Bronchial epithelial cell (primary cell): ENCODE results near the gene SLC35E2B. TPM values are rescaled to one million over a fixed set of nuclear protein-coding genes. Genes with fewer than 3 reads are reported as not detected.
A peak's percentile ranks its signal among the peaks of the same experiment; 100 is the strongest.
"Not testable (repeated sequence)": the region's sequence is repeated elsewhere in the genome, so short reads cannot be mapped to it uniquely, and the experiment has no call there.

ENCODE experiments used
- DNase-seq: peaks from one replicate; pipeline ENCODE4 v3.0.0-alpha.2; 2010; ENCODE audit warnings: low read depth
- FAIRE-seq: peaks from 2 replicates; lab custom pipeline; 2011; peaks lifted over from hg19 to GRCh38; lab: Jason Lieb, UNC
- H3K27me3 ChIP-seq: 2 replicates; pipeline ENCODE4 v1.5.1; 2011; ENCODE audit warnings: low read length; ENCODE audit not compliant: control insufficient read depth, insufficient read depth
- H3K36me3 ChIP-seq: 2 replicates; pipeline ENCODE4 v1.5.1; 2011; ENCODE audit warnings: low read length; ENCODE audit not compliant: control insufficient read depth, insufficient read depth
- H3K4me3 ChIP-seq: 2 replicates; pipeline ENCODE4 v1.5.1; 2011; ENCODE audit warnings: mild to moderate bottlenecking, low read depth, low read length, control low read depth
- total RNA-seq: library from RNA; depleted of rRNA; stranded (reverse); fragments of >200 nt; gene quantifications from 2 replicates; pipeline ENCODE4 v1.2.1, GENCODE V29; 2014
- TF ChIP-seq, protein P1 (sequence below): IDR thresholded peaks from 2 replicates; pipeline ENCODE4 v1.5.1; 2011; ENCODE audit warnings: mild to moderate bottlenecking, moderate library complexity, low read length, control low read depth, inconsistent platforms; ENCODE audit not compliant: insufficient read depth, severe bottlenecking

SLC35E2B gene
- 14.0 and 17.0 TPM in 2 replicates for total RNA-seq

DNA sequence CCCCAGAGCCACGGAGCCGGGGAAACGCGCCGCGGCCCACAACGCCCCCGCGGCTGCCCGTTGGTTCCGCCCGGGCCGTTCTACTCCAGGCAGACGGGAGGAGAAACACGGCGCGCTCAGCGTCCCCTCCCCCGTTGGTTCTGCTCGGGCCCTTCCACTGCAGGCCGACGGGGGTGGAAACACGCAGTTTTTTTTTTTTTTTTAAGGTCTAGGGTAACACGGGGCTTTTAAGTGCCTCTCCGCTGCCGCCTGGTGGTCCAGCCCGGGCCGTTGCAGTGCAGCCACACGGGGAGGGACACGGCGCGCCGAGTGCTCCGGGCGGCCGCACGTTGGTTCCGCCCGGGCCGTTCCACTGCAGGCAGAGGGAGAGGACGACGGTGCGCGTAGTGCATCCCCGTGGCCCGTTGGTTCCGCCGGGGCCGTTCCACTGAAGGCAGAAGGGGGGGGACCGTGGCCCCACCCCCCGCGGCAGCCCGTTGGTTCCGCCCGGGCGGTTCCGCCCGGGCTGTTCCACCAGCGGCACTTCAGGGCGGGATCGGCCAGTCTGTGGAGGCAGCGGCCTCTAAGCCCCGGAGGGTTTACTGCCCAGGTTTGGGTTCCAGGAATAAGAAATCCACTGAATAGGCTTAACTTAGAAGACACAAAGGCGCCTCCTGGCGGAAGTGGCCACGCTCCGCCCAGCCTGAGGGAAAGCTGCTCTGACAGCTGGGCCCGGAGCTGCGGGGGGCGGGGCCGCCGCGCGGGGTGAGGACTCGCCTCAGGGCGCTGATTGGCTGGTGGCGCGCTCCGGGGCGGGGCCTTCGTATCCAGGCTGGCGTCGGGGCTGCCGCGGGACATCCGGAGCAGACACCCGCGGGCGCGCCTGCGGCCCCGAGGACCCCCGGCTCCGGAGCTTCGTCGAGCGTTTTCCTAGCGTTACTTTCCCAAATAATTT is at the start of gene SLC35E2B:
TSS of gene SLC35E2B (minus strand) at position 82 of the 934 bp plus-strand sequence. CDS start 16,096 bp downstream, outside the sequence.
- peak; percentile 50 for DNase-seq
- not testable (repeated sequence) for FAIRE-seq, H3K27me3 ChIP-seq, H3K36me3 ChIP-seq
- H3K4me3 ChIP-seq: peak within 1 kb of the TSS; percentile 58
- TF ChIP-seq, protein P1, sequence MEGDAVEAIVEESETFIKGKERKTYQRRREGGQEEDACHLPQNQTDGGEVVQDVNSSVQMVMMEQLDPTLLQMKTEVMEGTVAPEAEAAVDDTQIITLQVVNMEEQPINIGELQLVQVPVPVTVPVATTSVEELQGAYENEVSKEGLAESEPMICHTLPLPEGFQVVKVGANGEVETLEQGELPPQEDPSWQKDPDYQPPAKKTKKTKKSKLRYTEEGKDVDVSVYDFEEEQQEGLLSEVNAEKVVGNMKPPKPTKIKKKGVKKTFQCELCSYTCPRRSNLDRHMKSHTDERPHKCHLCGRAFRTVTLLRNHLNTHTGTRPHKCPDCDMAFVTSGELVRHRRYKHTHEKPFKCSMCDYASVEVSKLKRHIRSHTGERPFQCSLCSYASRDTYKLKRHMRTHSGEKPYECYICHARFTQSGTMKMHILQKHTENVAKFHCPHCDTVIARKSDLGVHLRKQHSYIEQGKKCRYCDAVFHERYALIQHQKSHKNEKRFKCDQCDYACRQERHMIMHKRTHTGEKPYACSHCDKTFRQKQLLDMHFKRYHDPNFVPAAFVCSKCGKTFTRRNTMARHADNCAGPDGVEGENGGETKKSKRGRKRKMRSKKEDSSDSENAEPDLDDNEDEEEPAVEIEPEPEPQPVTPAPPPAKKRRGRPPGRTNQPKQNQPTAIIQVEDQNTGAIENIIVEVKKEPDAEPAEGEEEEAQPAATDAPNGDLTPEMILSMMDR: peak; percentile 5

DNA sequence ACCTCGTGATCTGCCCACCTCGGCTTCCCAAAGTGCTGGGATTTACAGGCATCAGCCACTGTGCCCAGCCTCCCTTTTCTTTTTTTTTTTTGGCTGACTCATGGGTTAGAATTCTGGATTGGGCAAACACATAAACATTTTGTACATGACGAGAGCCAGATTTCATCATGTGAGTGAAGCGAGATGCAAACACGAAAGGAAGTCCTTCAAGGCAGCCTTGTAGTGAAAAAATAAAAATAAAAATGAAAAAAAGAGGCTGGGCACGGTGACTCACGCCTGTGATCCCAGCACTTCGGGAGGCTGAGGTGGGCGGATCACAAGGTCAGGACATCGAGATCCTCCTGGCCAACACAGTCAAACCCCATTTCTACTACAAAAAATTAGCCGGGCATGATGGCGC is 48.4 kb upstream of the SLC35E2B start:
- DNase-seq: peak; percentile 94
- H3K27me3 ChIP-seq, FAIRE-seq, H3K36me3 ChIP-seq, H3K4me3 ChIP-seq: not testable (repeated sequence)

GRCh38 chr1:1738799-1739337 is 46.3 kb upstream of the SLC35E2B start:
- H3K36me3 ChIP-seq, H3K4me3 ChIP-seq, DNase-seq, H3K27me3 ChIP-seq: not testable (repeated sequence)
- FAIRE-seq: peak; percentile 81

GRCh38 chr1:1737675-1738590 is 45.3 kb upstream of the SLC35E2B start:
- H3K27me3 ChIP-seq, H3K4me3 ChIP-seq, H3K36me3 ChIP-seq, FAIRE-seq, DNase-seq: not testable (repeated sequence)

DNA sequence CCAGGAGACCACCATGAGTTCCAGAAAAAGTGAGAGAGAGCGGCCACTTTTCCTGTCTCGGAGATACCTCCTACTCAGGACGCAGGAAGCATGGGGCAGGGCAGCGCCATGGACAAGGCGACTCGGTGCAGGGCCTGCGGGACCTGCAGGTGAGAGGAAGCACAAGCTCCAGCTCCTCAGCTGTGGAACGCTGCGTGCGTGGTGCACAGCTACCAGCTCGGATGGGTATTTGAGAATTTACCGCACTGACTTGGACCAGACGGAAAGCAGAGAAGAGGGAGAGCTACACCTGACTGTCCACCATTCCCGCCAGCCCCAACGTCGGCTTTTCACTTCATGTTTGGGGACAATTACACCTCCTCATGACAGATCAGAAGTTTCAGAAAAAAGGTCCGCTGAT is 39.8 kb upstream of the SLC35E2B start:
- Histone ChIP-seq H3K27me3 (no peaks in the 10 kb centered on the region), H3K4me3 (no peak overlapping the region), H3K36me3 (peaks cover 6% of the 10 kb centered on the region)
- no peak for DNase-seq
- FAIRE-seq: no peak
- TF ChIP-seq, protein P1: no peak

DNA sequence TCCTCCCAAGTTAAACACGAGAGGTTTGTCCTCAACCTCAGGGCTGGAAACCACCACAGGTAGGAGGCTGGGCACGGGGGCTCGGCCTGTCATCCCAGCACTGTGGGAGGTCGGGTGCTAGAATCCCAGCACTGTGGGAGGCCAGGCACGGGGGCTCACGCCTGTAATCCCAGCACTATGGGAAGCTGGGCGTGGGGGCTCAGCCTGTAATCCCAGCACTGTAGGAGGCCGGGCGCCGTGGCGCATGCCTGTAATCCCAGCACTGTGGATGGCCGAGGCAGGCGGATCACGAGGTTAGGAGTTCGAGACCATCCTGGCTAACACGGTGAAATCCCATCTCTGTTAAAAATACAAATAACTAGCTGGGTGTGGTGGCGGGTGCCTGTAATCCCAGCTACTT is 38.3 kb upstream of the SLC35E2B start:
- Histone ChIP-seq H3K4me3 (no peak overlapping the region), H3K36me3 (peaks cover 6% of the 10 kb centered on the region), H3K27me3 (no peaks in the 10 kb centered on the region)
- FAIRE-seq (no peak), DNase-seq (no peak)
- TF ChIP-seq, protein P1: no peak

DNA sequence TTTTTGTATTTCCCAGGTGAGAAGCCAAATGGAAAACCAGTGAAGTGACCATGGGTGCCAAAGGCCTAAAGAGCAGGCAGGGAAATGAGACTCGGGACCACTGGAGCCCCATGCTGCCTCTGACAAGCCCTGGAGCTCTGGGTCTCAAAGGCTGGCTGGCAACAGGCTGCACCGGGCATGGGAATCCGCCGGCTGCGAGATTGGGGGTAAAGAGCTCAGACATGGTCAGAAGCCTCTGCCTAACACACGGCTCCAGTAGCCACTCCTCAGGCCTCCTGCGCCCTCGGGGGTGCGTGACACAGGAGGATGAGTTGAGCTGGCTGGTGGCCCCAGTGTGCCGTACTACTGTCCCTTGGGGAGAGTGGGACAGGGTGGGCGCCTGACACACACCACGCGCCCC is 37.6 kb upstream of the SLC35E2B start:
- H3K4me3 ChIP-seq, H3K36me3 ChIP-seq, H3K27me3 ChIP-seq, DNase-seq, FAIRE-seq: not testable (repeated sequence)

DNA sequence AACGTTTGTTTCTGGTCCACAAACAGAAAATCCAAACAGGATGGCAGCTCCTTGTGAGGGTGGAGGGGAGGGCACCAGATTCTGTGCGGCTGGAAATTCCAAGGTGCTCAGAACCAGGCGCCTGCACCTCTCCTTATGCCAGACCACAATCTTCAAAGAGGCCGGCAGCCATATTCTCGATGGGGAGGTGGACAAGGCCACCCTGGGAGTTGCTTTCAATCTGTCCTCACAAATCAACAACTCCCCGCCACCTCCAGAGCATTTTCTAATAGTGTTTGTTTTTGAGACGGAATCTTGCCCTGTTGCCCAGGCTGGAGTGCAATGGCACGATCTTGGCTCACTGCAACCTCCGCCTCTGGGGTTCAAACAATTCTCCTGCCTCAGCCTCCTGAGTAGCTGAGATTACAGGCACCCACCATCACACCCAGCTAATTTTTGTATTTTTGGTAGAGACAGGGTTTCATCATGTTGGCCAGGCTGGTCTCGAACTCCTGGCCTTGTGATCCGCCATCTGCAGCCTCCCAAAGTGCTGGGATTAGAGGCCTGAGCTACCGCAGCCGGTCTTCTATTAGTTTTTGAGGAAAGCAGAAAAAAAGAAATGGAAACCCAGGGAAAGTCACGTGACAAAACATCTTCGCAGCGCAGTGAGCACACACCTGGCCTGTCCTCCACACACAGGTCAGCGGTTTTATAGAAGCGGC is 36.7 kb upstream of the SLC35E2B start:
- FAIRE-seq, H3K27me3 ChIP-seq, DNase-seq, H3K4me3 ChIP-seq, H3K36me3 ChIP-seq: not testable (repeated sequence)

DNA sequence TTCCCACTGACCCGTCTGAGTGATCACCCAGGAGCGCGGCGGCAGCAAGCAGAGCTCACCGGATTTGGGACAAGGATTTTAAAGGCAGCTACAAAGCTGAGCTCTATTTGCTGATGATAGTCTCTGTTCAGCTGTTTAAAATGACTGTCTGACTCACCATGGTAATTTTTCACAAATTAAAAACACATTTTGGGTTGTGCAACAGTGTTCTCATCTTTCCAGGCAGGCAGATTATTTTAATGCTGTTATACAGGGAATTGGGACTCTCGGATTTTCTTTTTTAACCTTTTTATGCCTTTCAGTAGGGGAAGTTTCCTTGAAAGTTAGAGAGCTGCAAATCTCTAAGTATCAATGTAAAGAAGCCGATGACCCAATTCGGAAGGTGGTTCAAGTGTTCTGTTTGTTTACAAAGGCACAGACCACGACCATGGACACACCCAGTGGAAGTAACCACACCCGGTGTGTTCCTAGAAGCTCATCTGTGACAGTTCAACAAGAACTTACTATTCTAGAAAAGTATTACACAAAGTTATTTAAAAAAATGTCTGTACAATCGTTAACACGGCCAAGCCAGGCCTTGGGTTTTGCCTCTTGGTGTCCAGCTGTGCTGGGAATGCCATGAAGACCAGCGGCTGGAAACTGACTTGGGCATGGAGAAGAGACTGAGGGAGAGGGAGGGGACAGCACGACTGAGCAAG is 35.9 kb upstream of the SLC35E2B start:
- H3K27me3 ChIP-seq, DNase-seq, H3K4me3 ChIP-seq, H3K36me3 ChIP-seq: not testable (repeated sequence)
- FAIRE-seq: peak; percentile 28
